Astrocyte (in vitro differentiated cells and primary cell): ENCODE measurements around the gene DMXL1.

ENCODE experiments used
- EZH2 ChIP-seq: IDR thresholded peaks from 2 replicates; pipeline ENCODE4 v1.6.1; 2012; ENCODE audit warnings: mild to moderate bottlenecking, low read length, inconsistent platforms; ENCODE audit not compliant: insufficient read depth
- TF ChIP-seq, protein P1 (sequence below): IDR thresholded peaks from 2 replicates; pipeline ENCODE4 v1.5.1; 2011; ENCODE audit warnings: low read depth, mild to moderate bottlenecking, inconsistent platforms, low read length, moderate library complexity; ENCODE audit not compliant: insufficient read depth

DNA sequence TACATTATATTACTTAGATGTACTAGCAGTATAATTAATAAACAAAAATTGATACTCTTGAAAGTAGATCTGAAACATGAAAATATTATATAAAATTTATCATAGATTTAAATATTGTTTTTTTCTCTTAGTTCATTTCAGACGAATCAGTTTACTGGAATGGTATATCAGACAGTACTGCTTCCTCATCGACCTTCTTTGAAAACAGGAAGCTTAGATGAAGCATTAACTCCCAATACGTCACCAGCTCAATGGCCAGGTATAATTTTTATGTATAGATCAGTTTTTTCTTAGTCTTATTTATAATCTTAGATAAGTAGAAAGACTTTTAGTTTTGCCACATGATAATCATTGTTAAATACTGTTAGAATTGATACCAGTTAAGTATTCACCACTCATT lies 106.3 kb downstream of the DMXL1 start:
- TF ChIP-seq, protein P1, sequence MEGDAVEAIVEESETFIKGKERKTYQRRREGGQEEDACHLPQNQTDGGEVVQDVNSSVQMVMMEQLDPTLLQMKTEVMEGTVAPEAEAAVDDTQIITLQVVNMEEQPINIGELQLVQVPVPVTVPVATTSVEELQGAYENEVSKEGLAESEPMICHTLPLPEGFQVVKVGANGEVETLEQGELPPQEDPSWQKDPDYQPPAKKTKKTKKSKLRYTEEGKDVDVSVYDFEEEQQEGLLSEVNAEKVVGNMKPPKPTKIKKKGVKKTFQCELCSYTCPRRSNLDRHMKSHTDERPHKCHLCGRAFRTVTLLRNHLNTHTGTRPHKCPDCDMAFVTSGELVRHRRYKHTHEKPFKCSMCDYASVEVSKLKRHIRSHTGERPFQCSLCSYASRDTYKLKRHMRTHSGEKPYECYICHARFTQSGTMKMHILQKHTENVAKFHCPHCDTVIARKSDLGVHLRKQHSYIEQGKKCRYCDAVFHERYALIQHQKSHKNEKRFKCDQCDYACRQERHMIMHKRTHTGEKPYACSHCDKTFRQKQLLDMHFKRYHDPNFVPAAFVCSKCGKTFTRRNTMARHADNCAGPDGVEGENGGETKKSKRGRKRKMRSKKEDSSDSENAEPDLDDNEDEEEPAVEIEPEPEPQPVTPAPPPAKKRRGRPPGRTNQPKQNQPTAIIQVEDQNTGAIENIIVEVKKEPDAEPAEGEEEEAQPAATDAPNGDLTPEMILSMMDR: no peak
- TF ChIP-seq EZH2: no peak
